ENCODE measurements around the gene ZNF282.

- TF ChIP-seq ARNTL (CRISPR knock-in tag; IDR thresholded peaks at IDR 0.05; ENCODE audit: borderline replicate concordance, low read depth) (no peak), TSHZ2 (CRISPR knock-in tag; IDR thresholded peaks at IDR 0.05) (no peak), CSDC2 (CRISPR knock-in tag; IDR thresholded peaks at IDR 0.05) (no peak), RARB (CRISPR knock-in tag; IDR thresholded peaks at IDR 0.05) (no peak), ZFP3 (CRISPR knock-in tag; IDR thresholded peaks at IDR 0.05) (no peak), ZNF8 (CRISPR knock-in tag; IDR thresholded peaks at IDR 0.05) (no peak), SNAI2 (CRISPR knock-in tag; IDR thresholded peaks at IDR 0.05) (no peak), PATZ1 (CRISPR knock-in tag; IDR thresholded peaks at IDR 0.05; ENCODE audit: borderline replicate concordance) (no peak), PPARA (CRISPR knock-in tag; IDR thresholded peaks at IDR 0.05; ENCODE audit: borderline replicate concordance) (no peak), CREB5 (CRISPR knock-in tag; IDR thresholded peaks at IDR 0.05; ENCODE audit: low read depth) (no peak), CSRNP3 (CRISPR knock-in tag; IDR thresholded peaks at IDR 0.05) (no peak), ZNF565 (CRISPR knock-in tag; conservative IDR thresholded peaks at IDR 0.05; ENCODE audit: low read depth) (no peak)
These were observed 20.2 kb upstream of the ZNF282 start for GRCh38 chr7:149175150-149175549.

Measured in SK-N-SH treated with all-trans-retinoic acid at 6 μM for 48 hours (cell line).